ENCODE data around the gene GADD45A. TPM values are rescaled to one million over a fixed set of nuclear protein-coding genes. Genes with fewer than 3 reads are reported as not detected.

GADD45A gene
- total and polyA plus RNA-seq, 9 of the 15 experiments (the other 6 are each of a cell fraction or from before 2014, with no cell fraction given): 21.3 to 156 (median 62.1) TPM

DNA sequence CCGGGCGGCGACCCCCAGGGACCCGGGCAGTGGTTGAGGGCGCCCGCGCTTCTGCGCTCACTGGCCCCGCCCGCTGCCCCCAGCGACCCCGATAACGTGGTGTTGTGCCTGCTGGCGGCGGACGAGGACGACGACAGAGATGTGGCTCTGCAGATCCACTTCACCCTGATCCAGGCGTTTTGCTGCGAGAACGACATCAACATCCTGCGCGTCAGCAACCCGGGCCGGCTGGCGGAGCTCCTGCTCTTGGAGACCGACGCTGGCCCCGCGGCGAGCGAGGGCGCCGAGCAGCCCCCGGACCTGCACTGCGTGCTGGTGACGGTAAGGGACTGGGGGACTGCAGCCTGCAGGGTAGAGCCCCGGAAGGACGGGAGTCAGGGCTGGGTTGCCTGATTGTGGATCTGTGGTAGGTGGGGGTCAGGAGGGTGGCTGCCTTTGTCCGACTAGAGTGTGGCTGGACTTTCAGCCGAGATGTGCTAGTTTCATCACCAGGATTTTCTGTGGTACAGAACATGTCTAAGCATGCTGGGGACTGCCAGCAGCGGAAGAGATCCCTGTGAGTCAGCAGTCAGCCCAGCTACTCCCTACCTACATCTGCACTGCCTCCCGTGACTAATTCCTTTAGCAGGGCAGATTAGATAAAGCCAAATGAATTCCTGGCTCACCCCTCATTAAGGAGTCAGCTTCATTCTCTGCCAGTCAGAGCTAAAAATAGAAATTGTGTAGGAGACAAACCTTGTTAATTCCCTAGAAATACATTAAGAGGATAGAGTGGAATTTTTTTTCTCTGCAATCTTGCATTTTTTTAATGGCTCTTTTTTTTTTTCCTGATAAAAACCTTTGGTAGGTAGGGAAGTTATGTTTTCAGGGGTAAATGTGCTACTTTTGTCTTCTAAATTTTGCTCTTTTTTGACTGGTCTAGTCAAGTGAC, 1.5 kb downstream of the GADD45A start (continued):
- peak; percentile 90 for TF ChIP-seq ZBTB7A (IDR thresholded peaks at IDR 0.05; ENCODE audit: borderline replicate concordance, control insufficient read depth, low read depth, low read length)
- no peak for TF ChIP-seq THRB (CRISPR knock-in tag; conservative IDR thresholded peaks at IDR 0.05)
- TF ChIP-seq NFIX (CRISPR knock-in tag; IDR thresholded peaks at IDR 0.05; ENCODE audit: low read depth): no peak
- no peak for TF ChIP-seq NR2F6 (CRISPR knock-in tag; IDR thresholded peaks at IDR 0.05)
- no peak for TF ChIP-seq FOXA1 (IDR thresholded peaks at IDR 0.05; ENCODE audit: borderline replicate concordance)
- TF ChIP-seq DNMT1 (IDR thresholded peaks at IDR 0.05): no peak
- TF ChIP-seq TRIM24 (IDR thresholded peaks at IDR 0.05): peak in 1 of 2 experiments; percentile 78; a peak in 2 of 4 replicates
- TF ChIP-seq, protein P1, sequence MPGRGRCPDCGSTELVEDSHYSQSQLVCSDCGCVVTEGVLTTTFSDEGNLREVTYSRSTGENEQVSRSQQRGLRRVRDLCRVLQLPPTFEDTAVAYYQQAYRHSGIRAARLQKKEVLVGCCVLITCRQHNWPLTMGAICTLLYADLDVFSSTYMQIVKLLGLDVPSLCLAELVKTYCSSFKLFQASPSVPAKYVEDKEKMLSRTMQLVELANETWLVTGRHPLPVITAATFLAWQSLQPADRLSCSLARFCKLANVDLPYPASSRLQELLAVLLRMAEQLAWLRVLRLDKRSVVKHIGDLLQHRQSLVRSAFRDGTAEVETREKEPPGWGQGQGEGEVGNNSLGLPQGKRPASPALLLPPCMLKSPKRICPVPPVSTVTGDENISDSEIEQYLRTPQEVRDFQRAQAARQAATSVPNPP (IDR thresholded peaks at IDR 0.05; ENCODE audit: borderline replicate concordance, insufficient read depth, insufficient read length): no peak
- TF ChIP-seq, protein P2, sequence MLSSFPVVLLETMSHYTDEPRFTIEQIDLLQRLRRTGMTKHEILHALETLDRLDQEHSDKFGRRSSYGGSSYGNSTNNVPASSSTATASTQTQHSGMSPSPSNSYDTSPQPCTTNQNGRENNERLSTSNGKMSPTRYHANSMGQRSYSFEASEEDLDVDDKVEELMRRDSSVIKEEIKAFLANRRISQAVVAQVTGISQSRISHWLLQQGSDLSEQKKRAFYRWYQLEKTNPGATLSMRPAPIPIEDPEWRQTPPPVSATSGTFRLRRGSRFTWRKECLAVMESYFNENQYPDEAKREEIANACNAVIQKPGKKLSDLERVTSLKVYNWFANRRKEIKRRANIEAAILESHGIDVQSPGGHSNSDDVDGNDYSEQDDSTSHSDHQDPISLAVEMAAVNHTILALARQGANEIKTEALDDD (IDR thresholded peaks at IDR 0.05): peak; percentile 89
- TF ChIP-seq ELK3 (CRISPR knock-in tag; IDR thresholded peaks at IDR 0.05): no peak
- TF ChIP-seq, protein P3, sequence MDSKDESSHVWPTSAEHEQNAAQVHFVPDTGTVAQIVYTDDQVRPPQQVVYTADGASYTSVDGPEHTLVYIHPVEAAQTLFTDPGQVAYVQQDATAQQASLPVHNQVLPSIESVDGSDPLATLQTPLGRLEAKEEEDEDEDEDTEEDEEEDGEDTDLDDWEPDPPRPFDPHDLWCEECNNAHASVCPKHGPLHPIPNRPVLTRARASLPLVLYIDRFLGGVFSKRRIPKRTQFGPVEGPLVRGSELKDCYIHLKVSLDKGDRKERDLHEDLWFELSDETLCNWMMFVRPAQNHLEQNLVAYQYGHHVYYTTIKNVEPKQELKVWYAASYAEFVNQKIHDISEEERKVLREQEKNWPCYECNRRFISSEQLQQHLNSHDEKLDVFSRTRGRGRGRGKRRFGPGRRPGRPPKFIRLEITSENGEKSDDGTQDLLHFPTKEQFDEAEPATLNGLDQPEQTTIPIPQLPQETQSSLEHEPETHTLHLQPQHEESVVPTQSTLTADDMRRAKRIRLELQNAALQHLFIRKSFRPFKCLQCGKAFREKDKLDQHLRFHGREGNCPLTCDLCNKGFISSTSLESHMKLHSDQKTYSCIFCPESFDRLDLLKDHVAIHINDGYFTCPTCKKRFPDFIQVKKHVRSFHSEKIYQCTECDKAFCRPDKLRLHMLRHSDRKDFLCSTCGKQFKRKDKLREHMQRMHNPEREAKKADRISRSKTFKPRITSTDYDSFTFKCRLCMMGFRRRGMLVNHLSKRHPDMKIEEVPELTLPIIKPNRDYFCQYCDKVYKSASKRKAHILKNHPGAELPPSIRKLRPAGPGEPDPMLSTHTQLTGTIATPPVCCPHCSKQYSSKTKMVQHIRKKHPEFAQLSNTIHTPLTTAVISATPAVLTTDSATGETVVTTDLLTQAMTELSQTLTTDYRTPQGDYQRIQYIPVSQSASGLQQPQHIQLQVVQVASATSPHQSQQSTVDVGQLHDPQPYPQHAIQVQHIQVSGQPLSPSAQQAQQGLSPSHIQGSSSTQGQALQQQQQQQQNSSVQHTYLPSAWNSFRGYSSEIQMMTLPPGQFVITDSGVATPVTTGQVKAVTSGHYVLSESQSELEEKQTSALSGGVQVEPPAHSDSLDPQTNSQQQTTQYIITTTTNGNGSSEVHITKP (IDR thresholded peaks at IDR 0.05; ENCODE audit: partially characterized antibody): peak; percentile 44
- peak in 1 of 2 experiments; percentile 37; a peak in 1 of 3 replicates for TF ChIP-seq CBX3 (IDR thresholded peaks at IDR 0.05; ENCODE audit: borderline replicate concordance in 1 of 2, low read length in 2 of 2)
- TF ChIP-seq SIN3B (IDR thresholded peaks at IDR 0.05; ENCODE audit: low read depth): no peak
- TF ChIP-seq MED1 (CRISPR knock-in tag; IDR thresholded peaks at IDR 0.05; ENCODE audit: borderline replicate concordance): no peak
- TF ChIP-seq NRF1 (conservative IDR thresholded peaks at IDR 0.05 in 1 of 2, IDR thresholded peaks at IDR 0.05 in 1 of 2): peak; percentile 8 to 45; a peak in 2 of 4 replicates
- TF ChIP-seq THRAP3 (IDR thresholded peaks at IDR 0.05; ENCODE audit: borderline replicate concordance): no peak
- TF ChIP-seq, protein P4, sequence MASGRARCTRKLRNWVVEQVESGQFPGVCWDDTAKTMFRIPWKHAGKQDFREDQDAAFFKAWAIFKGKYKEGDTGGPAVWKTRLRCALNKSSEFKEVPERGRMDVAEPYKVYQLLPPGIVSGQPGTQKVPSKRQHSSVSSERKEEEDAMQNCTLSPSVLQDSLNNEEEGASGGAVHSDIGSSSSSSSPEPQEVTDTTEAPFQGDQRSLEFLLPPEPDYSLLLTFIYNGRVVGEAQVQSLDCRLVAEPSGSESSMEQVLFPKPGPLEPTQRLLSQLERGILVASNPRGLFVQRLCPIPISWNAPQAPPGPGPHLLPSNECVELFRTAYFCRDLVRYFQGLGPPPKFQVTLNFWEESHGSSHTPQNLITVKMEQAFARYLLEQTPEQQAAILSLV (tag; IDR thresholded peaks at IDR 0.05): no peak
